NCI-H82 treated with DMSO at 0.1 percent for 48 hours (cell line): Measurements from ENCODE around the gene CNOT11.
"Not testable (repeated sequence)": the region's sequence is repeated elsewhere in the genome, so short reads cannot be mapped to it uniquely, and the experiment has no call there.

Experiments used
- DNase-seq: peaks from one replicate; lab custom pipeline; 2025; ENCODE audit not compliant: unreplicated experiment; lab: John Stamatoyannopoulos, UW

The CNOT11 gene

DNA sequence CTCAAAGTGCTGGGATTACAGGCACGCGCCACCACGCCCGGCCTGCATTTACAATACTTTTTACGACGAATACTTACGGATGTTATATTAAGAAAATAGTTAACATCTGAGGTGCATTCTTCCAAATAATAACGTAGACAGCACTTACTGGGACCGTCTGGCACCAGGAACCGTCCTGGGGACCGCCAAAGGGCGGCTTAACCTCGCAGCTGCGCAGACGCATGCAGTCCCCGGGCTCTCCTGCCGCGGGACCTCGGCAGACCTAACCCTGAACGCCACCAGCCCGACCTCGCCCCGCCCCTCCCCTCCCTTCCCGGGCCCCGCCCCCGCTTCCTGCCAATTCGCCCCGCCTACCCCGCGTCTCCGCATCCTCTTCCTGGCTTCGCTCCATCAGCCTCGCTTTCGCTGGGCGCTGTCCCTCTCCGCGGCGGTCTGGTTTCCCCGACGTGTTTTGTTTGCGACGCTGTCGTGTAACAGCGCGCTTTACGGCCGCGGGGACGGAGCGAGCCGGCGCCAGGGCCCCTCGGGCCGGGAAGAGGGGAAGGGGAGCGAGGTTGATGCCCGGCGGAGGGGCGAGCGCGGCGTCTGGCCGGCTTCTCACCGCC lies at the start of gene CNOT11:
TSS of gene CNOT11 (plus strand) at position 479 of the 605 bp plus-strand sequence. CDS start at position 558, 79 bp downstream.
- peak; percentile 96 for DNase-seq

- no peak for DNase-seq
Measured at GRCh38 chr2:101204400-101205115, 48.1 kb upstream of the CNOT11 start.

DNA sequence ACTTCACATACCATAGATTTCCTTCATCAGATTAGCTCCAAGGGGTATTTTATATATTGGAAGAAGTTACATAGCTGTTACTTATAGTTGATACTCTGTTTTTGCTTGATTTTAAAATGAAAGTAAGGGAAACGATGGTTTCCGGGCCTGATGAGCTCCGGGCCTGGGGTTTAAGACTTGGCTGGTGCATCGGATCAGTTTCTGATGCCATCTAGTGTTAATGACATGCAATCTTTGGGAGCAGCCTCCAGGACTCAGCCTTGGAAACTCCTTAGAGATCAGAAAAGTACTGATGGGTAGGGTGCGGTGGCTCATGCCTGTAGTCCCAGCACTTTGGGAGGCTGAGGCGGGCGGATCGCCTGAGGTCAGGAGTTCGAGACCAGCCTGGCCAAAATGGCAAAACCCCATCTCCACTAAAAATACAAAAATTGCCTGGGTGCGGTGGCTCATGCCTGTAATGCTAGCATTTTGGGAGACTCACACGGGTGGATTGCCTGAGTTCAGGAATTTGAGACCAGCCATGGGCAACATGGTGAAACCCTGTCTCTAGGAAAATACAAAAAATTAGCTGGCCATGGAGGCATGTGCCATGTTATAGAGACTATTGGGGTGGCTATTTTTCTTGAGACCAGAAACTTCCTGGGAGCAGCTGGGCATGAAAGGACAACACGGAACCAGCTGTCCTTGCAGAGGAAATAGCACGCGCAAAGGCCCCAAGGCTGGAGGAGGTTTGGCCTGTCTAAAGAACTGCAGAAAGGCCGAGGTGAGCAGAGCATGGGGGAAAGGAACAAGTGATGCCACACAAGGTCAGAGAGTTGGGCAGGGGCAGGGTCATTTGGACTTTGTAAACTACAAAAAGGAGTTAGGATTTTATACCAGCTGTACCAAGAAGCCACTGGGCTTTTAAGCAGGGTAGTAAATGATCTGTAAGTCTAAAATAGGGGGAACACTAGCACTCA lies 46.9 kb upstream of the CNOT11 start:
- DNase-seq = peak; percentile 77

GRCh38 chr2:101208830-101209229 lies 43.9 kb upstream of the CNOT11 start:
- no peak for DNase-seq

- DNase-seq = no peak
Measured at GRCh38 chr2:101219246-101219645, 33.4 kb upstream of the CNOT11 start.

DNA sequence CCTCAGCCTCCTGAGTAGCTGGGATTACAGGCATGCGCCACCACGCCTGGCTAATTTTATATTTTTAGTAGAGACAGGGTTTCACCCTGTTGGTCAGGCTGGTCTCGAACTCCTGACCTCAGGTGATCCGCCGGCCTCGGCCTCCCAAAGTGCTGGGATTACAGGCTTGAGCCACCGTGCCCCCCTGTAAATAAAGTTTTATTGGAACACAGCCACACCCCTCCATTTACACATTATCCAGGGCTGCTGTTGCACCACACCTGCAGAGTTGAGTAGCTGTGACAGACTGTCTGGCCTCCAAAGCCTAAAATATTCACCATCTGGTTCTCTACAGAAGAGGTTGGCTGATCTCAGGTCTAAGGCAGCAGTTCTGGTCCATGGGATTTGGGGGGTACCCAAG lies 32.6 kb upstream of the CNOT11 start:
- not testable (repeated sequence) for DNase-seq

GRCh38 chr2:101223814-101224231 lies 28.9 kb upstream of the CNOT11 start:
- no peak for DNase-seq

DNA sequence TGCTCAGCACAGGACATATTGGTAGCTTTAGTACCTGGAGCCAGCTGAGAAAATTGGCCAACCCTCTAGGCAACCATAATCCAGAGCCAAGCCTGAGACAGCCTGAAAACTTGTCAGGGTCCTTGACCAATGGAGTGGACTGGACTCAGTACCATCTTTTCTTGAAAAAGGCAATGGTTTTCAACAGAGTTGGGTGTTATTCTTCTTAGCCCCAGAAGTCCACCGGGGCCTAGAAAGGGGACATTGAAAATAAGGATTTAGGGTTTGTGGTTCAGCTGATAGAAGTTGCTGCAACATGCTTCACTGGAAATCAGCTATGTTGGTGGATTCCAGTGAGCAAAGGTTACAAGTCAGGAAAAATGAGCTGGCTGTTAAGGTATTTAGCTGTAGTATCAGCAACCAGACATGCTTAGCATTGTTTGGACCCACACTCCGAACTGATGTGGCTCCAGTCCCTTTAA lies 22.1 kb upstream of the CNOT11 start:
- DNase-seq = no peak

DNA sequence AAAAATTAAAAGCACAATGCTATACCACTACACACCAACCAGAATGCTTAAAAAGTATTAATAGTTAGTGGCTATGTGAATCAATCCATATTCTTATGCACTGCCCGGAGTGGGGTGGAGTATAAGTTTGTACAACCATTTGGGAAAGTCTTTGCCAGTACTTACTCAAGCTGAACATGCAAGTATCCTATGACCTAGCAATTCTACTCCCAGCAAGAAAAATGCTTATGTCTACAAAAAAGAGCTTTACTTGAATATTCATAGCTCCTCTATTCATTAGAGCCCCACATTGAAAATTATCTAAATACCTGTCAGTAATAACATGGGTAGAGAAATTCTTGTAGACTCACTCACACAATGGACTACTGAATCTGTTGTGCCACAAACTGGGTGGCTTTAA lies 21.4 kb upstream of the CNOT11 start:
- no peak for DNase-seq

DNA sequence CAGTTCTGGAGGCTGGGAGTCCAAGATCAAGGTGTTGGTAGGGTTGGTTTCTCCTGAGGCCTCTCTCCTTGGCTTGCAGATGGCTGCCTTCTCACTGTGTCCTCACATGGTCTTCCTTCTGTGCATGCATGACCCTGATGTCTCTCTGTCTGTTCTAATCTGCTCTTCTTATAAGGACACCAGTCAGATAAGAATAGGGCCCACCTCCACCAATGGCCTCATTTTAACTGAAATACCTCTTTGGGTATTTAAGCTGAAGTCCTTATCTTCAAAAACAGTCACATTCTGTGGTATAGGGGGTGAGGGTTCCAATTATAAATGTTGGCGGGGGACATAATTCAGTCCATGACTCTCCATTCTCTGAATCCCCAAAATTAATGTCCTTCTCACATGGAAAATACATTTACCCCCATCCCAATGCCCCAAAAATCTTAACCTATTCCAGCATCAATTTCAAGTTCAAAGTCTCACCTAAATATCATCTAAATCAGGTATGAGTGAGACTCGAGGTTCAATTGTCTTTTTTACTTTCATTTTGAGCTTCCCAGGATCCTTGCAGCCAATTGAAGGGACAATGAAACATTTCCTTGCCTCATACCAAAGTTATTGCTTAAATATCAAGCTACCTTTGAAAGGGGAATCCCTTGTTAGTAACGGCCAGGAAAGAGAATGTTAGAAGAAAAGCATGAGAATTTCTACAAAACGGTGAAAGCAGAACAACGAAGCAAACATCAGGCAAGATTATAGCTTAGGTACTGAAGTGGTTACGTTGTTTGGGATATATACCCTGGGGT lies 20.6 kb upstream of the CNOT11 start:
- no peak for DNase-seq

DNA sequence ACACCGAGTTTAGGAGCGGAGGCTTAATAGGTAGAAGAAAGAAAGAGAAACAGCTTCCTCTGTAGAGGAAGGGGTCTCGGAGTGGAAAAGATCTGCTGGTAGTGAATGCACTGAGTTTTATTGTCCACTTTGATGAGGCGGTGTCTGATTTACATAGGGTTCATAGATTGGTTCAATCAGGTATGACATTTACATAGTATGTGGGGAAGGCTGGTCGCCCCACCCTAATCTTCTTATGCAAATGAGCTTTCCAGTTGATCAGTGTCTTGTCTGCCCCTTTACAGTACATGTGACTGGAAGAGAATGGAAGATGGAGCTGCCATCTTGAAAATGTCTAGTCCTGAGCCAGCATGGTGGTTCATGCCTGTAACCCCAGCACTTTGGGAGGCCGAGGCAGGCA lies 19.9 kb upstream of the CNOT11 start:
- no peak for DNase-seq

- DNase-seq = no peak
Measured at GRCh38 chr2:101234169-101234938, 18.3 kb upstream of the CNOT11 start.

DNA sequence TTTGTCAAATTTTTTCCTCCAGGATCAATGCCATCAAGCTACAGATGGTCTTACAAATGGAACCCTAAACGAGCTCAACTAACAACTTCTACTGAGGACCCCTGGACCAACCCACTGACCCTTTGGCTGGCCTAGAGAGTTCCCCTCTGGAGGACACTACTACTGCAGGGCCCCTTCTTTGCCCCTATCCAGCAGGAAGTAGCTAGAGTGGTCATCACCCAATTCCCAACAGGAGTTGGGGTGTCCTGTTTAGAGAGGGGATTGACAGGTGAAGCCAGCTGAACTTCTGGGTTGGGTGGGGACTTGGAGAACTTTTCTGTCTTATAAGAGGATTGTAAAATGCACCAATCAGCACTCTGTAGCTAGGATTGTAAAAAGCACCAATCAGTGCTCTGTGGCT lies 16.7 kb upstream of the CNOT11 start:
- not testable (repeated sequence) for DNase-seq

DNA sequence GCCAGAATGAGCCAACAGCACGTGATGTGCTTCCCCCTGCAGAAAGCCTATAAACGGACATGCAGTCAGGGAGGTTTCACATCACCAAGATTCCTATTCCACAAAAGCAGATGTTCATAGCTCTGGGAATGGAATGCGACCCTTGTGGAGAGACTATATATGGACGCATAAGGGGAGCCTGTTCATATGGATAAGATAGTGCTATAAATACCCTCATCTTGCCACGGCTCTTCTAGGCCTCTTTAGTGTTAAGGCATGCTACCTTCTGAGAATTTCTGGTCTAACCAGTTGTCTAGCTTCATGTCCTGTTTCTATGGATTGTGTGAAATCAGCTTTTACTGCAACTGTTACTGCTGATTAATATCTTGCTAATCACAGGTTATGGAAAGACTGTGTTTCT lies 14.7 kb upstream of the CNOT11 start:
- not testable (repeated sequence) for DNase-seq

DNA sequence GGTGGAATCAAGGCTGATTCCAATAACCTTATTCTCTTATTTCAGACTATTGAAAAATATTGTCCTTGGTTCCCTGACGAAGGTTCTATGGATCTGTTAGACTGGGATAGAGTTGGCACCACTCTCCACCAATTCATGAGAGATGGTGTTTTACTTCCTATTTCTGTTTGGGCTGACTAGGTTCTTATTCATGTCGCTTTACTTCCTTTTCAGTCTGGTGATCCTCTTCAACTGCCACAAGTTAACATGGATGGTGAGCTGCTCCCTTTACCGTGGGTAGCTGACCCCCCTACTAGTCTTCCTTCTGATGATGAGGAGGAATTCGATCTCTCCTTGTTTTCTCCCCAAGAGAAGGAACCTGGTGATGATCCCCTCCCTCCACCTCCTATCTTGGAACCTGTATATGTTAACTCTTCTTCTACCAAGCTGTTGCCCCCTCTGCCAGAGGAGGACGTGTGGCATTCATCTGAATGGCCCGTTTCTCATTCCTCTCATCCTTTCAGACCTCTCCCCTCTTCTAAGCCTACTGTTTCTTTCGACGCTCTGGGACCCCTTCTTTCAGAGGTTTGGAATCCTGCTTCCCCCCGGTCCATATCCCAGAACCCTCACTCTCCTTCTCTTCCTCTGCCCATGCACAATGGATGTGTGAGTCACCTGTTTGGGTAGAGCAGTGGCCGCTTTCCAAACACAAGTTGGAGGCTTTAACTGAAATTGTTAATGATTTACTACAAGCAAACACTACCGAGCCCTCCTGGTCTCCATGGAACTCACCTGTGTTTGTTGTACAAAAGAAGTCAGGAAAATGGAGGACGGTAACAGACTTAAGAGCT lies 13.5 kb upstream of the CNOT11 start:
- no peak for DNase-seq

DNA sequence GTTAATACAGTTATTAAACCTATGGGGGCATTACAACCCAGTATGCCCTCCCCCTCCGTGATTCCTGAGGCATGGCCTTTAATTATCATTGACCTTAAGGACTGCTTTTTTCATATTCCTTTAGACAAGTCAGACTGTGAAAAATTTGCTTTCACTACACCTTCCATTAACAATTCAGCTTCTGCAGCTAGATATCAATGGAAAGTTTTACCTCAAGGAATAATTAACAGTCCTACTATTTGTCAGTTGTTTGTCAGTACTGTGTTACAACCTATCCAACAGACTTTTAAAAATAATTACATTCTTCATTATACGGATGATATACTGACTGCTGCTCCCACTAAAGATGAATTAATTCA lies 12.9 kb upstream of the CNOT11 start:
- not testable (repeated sequence) for DNase-seq

DNA sequence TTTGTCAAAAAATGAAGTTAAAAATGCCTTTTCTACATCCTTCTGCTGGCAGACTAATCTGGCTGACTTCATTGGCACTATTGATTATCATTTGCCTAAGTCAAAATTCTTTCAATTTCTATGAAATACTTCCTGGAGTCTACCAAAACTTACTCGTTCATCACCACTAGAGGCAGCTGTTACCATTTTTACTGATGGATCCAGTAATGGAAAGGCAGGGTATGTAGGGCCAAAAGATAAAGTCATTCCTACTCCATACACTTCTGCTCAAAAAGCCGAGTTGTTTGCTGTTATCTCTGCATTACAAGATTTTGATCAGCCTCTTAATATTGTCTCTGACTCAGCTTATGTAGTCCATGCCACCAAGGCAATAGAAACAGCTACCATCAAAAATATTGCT lies 12.0 kb upstream of the CNOT11 start:
- DNase-seq = not testable (repeated sequence)

GRCh38 chr2:101241158-101241557 lies 11.5 kb upstream of the CNOT11 start:
- DNase-seq = no peak

- not testable (repeated sequence) for DNase-seq
Measured at GRCh38 chr2:101244373-101244772, 8.3 kb upstream of the CNOT11 start.
